Measurements from ENCODE around the gene CYP3A5. TPM values are rescaled to one million over a fixed set of nuclear protein-coding genes. Genes with fewer than 3 reads are reported as not detected.
A peak's percentile ranks its signal among the peaks of the same experiment; 100 is the strongest.

Gene CYP3A5
- total and polyA plus RNA-seq, 9 of the 15 experiments (the other 6 are each of a cell fraction or from before 2014, with no cell fraction given), result 0.73 to 2.8 (median 1.5) TPM

DNA sequence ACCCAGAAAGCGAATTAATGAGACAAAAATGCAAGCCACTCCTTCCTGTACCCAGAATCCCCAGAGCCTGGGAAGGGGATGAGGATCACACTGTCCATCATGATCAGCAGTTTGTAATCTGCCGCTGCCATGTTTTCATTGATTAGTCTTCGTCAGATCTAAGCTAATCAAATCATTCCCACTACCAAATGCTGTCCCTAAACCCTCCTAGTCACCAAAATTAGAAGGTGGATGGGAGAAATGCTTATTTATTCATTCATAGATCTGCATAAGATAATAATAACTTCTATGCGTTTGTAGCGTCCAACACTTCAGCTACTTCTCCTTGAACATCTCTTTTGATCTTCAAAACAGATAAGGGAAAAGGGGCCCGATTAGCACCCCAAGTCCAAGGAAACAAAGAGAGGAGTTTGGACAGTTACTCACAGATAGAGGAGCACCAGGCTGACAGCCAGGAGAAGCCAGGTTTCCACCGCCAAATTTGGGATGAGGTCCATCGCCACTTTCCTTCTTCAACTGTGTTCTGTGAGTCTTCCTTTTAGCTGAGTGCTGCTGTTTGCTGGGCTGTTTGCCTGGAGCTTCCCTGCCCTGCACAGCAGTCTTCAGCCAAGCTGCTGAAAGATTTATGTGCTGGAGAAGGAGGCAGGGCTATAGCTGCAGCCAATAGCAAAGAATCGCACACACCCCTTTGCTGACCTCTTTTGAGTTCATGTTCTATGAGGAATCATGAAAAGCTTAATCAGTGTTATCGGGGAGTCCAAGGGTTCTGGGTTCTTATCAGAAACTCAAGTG, at the start of gene CYP3A5 (continued):
- TF ChIP-seq, protein P1, sequence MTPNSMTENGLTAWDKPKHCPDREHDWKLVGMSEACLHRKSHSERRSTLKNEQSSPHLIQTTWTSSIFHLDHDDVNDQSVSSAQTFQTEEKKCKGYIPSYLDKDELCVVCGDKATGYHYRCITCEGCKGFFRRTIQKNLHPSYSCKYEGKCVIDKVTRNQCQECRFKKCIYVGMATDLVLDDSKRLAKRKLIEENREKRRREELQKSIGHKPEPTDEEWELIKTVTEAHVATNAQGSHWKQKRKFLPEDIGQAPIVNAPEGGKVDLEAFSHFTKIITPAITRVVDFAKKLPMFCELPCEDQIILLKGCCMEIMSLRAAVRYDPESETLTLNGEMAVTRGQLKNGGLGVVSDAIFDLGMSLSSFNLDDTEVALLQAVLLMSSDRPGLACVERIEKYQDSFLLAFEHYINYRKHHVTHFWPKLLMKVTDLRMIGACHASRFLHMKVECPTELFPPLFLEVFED (CRISPR knock-in tag; conservative IDR thresholded peaks at IDR 0.05), result 0 out of 2 replicates have a peak, but pooled peaks have one; percentile 51
- no peak for TF ChIP-seq PCBP1 (IDR thresholded peaks at IDR 0.05; ENCODE audit: low read depth, low read length, poor library complexity, severe bottlenecking)
- peak; percentile 55 for TF ChIP-seq CBFA2T2 (conservative IDR thresholded peaks at IDR 0.05)
- no peak; the same call in 1 of the 2 replicates for TF ChIP-seq SMARCE1 (IDR thresholded peaks at IDR 0.05)

DNA sequence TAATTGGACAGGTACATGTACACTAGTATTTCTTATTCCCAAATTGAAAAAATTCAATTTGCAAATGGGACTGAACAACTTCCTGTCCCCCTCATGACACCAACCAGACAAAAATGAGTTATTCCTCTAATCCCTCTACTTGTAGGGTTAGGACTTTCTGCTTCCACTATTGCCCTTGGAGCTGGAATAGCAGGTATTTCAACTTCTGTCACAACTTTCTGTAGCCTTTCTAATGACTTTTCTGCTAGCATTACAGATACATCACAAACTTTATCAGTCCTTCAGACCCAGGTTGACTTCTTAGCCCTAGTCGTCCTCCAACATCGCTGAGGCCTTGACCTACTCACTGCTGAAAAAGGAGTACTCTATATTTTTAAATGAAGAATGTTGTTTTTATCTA, 48.8 kb upstream of the CYP3A5 start:
- FAIRE-seq (no peak), ATAC-seq (no peak), DNase-seq (ENCODE audit: extremely low read depth in 1 of 4, low spot score in 3 of 4) (no peak)
- Histone ChIP-seq H3K4me2 (ENCODE audit: insufficient read depth, low read length) (no peak overlapping the region), H3K36me3 (ENCODE audit: control insufficient read depth, insufficient read depth, low read length) (no peaks in the 10 kb centered on the region), H2AFZ (ENCODE audit: low read depth, low read length) (no peak overlapping the region), H3K27me3 (ENCODE audit: control insufficient read depth in 2 of 2, insufficient read depth in 2 of 2, low read length in 2 of 2) (no peaks in the 10 kb centered on the region), H3K9me1 (ENCODE audit: control insufficient read depth, insufficient read depth, low read length) (no peaks in the 10 kb centered on the region), H3K4me1 (replicated peaks in 1 of 2; ENCODE audit: control insufficient read depth in 2 of 2, insufficient read depth in 2 of 2, low read length in 2 of 2) (peaks cover 0 to 4% of the 10 kb centered on the region in 2 experiments; a peak in 3 of 5 replicates), H3K27ac (ENCODE audit: extremely low read depth, low read depth, low read length) (no peak overlapping the region), H3K9ac (ENCODE audit: insufficient read depth in 1 of 2, low read depth in 2 of 2, low read length in 2 of 2) (no peak overlapping the region), H3K79me2 (ENCODE audit: control insufficient read depth, insufficient read depth, low read length) (no peaks in the 10 kb centered on the region), H4K20me1 (replicated peaks; ENCODE audit: control insufficient read depth, insufficient read depth, low read length) (no peaks in the 10 kb centered on the region), H3K4me3 (no peak overlapping the region), H3K9me3 (replicated peaks; ENCODE audit: control insufficient read depth, insufficient read depth, low read depth, low read length) (no peaks in the 10 kb centered on the region)
- TF ChIP-seq FOS (IDR thresholded peaks at IDR 0.05; ENCODE audit: extremely low read depth, insufficient read length) (no peak), PURB (CRISPR knock-in tag; IDR thresholded peaks at IDR 0.05; ENCODE audit: low read depth) (no peak), ZNF174 (CRISPR knock-in tag; IDR thresholded peaks at IDR 0.05) (no peak), HNRNPL (IDR thresholded peaks at IDR 0.05; ENCODE audit: low read depth, low read length) (no peak), ZNF695 (CRISPR knock-in tag; IDR thresholded peaks at IDR 0.05) (no peak), PPARD (CRISPR knock-in tag; IDR thresholded peaks at IDR 0.05) (no peak), TCF7 (IDR thresholded peaks at IDR 0.05; ENCODE audit: borderline replicate concordance) (no peak), CBFA2T2 (conservative IDR thresholded peaks at IDR 0.05) (no peak), NFYB (IDR thresholded peaks at IDR 0.05; ENCODE audit: extremely low read depth, insufficient read length) (no peak)
- TF ChIP-seq, protein P2, sequence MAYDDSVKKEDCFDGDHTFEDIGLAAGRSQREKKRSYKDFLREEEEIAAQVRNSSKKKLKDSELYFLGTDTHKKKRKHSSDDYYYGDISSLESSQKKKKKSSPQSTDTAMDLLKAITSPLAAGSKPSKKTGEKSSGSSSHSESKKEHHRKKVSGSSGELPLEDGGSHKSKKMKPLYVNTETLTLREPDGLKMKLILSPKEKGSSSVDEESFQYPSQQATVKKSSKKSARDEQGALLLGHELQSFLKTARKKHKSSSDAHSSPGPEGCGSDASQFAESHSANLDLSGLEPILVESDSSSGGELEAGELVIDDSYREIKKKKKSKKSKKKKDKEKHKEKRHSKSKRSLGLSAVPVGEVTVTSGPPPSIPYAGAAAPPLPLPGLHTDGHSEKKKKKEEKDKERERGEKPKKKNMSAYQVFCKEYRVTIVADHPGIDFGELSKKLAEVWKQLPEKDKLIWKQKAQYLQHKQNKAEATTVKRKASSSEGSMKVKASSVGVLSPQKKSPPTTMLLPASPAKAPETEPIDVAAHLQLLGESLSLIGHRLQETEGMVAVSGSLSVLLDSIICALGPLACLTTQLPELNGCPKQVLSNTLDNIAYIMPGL (CRISPR knock-in tag; IDR thresholded peaks at IDR 0.05), result no peak
- WGBS (ENCODE audit: insufficient coverage, low coverage, missing lambda C conversion rate), result 70% methylated on average over 2 of the region's 2 CpGs
- CTCF ChIA-PET (ENCODE audit: low intra/inter-chr PET ratio), result no interaction called here
- in situ Hi-C loops (cut with MboI), result no loop called here
- intact Hi-C loops (cut with micrococcal nuclease), result no loop called here
- POLR2A ChIA-PET, result interaction anchor here (0.7 to 2.0 kb wide), 3 partner anchors 10 to 95 kb away, joined by 3 to 6 read pairs (median 3); no protein-coding TSS in a partner anchor
- no TSS peak for BruUV-seq (replicated peaks)

Data from K562 (cell line).